Prostate gland (tissue), 2 donors: ENCODE results near the gene FMNL1.

Source experiments
- POLR2A ChIP-seq: fragments of 450-650 bp; IDR thresholded peaks from one replicate; pipeline ENCODE4 v1.6.1; 2016; ENCODE audit warnings: antibody characterized with exemption, mild to moderate bottlenecking
- TF ChIP-seq, protein P1 (sequence below), 4 experiments: fragments of 200-600 bp in 2 of 4; fragments of 450-650 bp in 2 of 4; sonication (generic) in 2 of 4; IDR thresholded peaks; 1 replicate in 3 of 4; 2 replicates in 1 of 4; pipeline ENCODE4 v1.5.1; 2016 to 2019; ENCODE audit warnings: antibody characterized with exemption in 4 of 4, mild to moderate bottlenecking in 2 of 4, moderate library complexity in 2 of 4

GRCh38 chr17:45251931-45252330 is 30.2 kb downstream of the FMNL1 start:
- no peak for TF ChIP-seq POLR2A
- TF ChIP-seq, protein P1, sequence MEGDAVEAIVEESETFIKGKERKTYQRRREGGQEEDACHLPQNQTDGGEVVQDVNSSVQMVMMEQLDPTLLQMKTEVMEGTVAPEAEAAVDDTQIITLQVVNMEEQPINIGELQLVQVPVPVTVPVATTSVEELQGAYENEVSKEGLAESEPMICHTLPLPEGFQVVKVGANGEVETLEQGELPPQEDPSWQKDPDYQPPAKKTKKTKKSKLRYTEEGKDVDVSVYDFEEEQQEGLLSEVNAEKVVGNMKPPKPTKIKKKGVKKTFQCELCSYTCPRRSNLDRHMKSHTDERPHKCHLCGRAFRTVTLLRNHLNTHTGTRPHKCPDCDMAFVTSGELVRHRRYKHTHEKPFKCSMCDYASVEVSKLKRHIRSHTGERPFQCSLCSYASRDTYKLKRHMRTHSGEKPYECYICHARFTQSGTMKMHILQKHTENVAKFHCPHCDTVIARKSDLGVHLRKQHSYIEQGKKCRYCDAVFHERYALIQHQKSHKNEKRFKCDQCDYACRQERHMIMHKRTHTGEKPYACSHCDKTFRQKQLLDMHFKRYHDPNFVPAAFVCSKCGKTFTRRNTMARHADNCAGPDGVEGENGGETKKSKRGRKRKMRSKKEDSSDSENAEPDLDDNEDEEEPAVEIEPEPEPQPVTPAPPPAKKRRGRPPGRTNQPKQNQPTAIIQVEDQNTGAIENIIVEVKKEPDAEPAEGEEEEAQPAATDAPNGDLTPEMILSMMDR (IDR thresholded peaks at IDR 0.05), result no peak
